HG03108 (cell line): Measurements from ENCODE around the gene PHACTR2.
"Not testable (repeated sequence)": the region's sequence is repeated elsewhere in the genome, so short reads cannot be mapped to it uniquely, and the experiment has no call there.

Experiments
- ATAC-seq: cut with Tn5 transposase; IDR thresholded peaks from one replicate; pipeline ENCODE4 v1.9.1; 2021; ENCODE audit warnings: moderate library complexity; ENCODE audit not compliant: unreplicated experiment

PHACTR2 gene

DNA sequence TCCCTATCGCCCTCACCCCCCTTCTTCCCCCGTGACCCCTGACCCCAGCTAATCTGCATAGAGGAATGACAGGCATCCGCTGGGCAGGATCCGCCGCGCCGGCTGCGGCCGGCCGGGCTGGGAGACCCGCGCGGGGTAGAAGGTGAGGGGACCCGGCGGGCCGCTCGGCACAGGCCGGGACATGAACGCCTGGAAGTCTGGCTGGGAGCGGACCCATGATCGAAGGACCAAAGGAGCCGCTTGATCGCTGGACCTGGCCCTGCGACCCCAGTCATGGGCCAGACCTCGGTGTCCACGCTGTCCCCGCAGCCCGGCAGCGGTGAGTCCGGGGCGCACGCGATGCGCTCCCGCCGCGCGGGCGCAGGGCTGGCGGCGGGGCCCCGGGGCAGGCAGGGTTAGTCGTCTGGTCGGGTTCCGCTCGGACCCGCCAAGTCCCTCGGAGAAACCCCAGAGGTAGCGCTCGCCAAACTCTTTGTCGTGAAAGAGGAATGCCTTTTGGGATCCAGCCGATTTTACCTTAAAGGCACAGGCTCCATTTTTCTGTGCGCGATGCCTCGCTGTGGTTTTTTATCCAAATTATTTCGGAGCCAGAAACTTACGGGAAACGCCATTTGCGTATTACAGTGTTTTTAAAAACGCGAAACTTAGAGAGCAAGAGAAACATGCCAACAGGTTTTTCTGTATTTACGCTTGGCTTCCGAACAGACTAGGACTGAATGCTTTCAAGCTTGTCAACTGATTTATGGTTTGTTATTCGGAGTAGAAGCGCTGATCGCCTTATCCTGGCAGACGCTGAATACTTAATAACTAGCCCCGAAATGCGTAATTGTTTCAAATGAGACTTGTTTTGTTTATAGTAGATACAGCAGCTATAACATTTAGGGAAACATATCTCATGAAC is at the start of gene PHACTR2:
Gene PHACTR2 (plus strand): TSS at position 75 of the 901 bp plus-strand sequence. CDS start 199 bp downstream, at position 274.
- ATAC-seq, result no peak

GRCh38 chr6:143629104-143630080 is 48.4 kb upstream of the PHACTR2 start:
- no peak for ATAC-seq

- not testable (repeated sequence) for ATAC-seq
Measured at GRCh38 chr6:143631196-143631595, 46.6 kb upstream of the PHACTR2 start.

DNA sequence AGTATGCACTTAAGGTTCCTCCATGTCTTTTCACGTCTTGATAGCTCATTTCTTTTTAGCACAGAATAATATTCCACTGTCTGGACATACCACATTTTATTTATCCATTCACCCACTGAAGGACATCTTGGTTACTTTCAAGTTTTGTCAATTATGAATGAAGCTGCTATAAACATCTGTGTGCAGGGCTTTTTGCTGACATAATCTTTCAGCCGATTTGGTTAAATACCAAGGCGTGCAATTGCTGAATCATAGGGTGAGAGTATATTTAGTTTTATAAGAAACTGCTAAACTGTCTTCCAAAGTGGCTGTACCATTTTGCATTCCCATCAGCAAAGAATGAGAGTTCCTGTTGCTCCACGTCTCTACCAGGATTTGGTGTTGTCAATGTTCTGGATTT is 44.9 kb upstream of the PHACTR2 start:
- ATAC-seq, result no peak

DNA sequence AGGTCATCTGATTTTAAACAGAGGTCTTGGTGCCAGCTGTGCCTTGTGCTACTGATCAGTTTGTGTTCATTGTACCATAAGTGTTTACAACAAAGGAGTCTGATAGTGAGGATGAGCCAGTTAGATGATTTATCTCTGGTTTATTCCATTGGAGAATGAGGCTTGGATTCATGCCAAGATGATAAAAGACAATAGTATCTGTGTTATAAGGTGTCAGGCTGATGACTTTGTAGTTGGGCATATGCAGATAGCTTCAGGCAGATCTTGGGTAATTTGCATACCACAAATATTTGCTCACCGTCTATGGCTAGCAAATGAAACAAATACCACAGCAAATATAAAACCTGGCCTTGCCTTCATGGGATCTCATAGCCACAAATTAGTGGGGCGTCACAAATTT is 43.3 kb upstream of the PHACTR2 start:
- ATAC-seq, result no peak

DNA sequence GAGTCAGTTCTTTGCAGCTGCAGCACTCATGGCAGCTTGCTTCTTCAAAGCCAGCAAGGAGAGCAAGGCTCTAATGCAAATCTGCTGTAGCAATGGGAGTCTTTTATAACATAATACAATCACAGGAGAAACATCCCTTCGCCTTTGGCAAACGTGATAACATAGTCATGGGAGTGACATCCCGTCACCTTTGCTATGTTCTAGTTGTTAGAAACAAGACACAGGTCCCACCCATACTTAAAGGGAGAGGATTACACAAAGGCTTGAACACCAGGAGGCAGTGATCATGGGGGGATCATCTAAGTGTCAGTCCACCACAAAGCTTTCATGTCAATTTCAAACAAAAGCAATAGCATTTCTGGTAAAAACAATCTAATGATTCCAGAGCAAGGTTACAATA is 40.1 kb upstream of the PHACTR2 start:
- ATAC-seq, result no peak

DNA sequence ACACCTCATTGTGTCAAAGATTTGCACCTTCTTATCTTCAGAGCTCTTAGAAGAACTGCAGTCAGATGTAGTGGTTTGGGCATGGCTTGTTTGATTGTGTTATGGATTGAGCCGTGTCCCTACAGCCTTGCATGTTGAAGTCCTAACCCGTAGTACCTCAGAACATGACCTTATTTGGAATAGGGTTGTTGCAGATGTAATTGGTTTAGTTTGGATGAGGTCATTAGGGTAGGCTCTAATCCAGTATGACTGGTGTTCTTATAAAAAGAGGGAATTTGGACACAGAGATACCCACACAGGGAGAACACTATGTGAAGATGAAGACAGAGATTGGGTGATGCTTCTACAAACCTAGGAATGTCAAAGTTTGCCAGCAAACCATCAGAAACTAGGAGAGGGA is 35.4 kb upstream of the PHACTR2 start:
- ATAC-seq, result no peak

DNA sequence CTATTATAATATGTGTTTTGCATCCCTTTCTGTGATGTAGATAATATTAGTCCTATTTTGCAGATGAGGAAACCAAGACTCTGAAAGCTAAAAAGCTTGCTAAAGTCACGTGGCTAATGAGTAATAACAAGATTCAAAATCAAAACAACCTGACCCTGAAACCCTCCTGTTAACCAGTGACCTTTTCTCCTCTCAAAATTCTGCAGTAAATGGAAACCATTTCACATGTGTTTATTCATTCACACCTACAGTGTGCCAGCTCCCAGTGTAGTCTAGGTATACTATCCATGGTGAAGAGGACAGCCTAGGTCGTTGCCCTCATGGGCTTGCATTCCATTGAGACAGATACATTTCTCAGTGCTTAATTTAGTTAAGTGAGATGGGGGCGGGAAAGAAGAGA is 30.6 kb upstream of the PHACTR2 start:
- ATAC-seq, result no peak

DNA sequence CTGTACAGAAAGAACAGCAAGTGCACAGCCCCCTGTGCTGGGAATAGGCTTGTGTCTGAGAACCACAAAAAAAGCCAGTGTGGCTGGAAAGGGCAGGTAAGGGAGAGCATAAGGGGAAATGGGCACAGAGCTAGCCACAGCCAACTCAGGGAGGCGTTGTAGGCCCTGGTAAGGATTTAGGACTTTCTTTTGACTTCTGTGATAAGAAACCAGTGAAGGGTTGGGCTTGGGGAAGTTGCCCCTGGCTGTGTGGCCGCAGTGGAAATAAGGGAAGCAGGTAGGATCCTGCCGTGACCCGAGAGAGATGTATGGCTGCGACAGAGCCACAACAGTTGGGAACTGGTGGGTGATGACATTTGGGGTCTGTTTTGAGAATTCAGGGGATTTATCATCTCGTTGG is 30.0 kb upstream of the PHACTR2 start:
- ATAC-seq, result no peak

DNA sequence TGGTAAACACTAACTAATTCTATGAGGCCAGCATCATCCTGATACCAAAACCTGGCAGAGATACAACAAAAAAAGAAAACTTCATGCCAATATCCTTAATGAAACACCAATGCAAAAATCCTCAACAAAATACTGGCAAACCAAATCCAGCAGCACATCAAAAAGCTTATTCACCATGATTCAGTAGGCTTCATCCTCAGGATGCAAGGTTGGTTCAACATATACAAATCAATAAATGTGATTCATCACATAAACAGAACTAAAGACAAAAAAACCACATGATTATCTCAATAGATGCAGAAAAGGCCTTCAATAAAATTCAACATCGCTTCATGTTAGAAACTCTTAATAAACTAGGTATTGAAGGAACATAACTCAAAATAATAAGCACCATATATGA is 28.4 kb upstream of the PHACTR2 start:
- not testable (repeated sequence) for ATAC-seq

DNA sequence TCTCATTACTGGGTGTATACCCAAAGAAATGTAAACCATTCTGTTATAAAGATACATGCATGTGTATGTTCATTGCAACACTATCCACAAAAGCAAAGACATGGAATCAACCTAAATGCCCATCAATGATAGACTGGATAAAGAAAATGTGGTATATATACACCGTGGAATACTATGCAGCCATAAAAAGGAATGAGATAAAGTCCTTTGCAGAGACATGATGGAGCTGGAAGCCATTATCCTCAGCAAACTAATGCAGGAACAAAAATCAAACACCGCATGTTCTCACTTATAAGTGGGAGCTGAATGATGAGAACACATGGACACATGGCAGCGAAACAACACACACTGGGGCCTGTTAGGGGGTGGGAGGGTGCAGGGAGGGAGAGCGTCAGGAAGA is 26.4 kb upstream of the PHACTR2 start:
- ATAC-seq, result not testable (repeated sequence)

DNA sequence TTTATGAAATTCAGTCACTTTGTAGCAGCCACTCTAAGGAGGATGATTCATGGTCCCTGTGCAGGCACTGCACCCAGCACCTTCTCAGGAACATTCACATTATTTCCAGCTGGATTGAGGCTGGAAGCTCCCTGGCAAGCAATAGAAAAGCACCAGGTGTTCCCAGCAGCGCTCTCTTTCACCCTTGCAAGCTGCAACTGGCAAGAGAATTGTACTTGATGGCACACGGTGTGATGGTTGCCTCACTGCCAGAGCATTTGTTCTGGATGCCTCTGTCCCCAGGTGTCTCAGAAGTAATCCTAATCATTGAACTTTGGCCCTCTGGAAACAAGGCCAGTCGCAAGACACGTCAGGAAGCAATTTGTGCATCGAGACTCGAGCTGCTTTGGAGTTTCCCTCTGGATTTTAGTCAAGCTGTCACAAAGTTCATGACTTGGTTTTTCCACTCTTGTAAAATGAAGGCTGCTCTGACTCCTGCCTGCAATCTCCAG is 24.9 kb upstream of the PHACTR2 start:
- ATAC-seq, result no peak

- ATAC-seq, result no peak
Measured at GRCh38 chr6:143655541-143655940, 22.2 kb upstream of the PHACTR2 start.

DNA sequence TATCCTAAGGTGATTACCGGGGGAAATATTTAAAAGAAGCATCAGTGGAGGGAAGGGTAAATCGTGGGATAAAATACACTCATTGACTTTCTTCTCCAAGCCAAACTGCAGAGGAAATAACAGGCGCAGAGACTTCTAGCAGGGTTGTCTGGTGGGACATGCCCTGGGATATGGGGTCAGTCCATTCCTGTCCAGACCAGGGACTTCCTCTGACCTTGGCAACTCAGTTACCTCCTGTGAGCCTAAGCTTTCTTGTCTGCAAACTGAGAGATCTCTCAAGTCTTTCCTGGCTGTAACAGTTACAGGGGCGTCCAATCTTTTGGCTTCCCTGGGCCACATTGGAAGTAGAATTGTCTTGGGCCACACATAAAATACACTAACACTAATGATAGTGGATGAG is 21.7 kb upstream of the PHACTR2 start:
- no peak for ATAC-seq

- no peak for ATAC-seq
Measured at GRCh38 chr6:143657809-143658208, 20.0 kb upstream of the PHACTR2 start.

GRCh38 chr6:143660170-143660569 is 17.6 kb upstream of the PHACTR2 start:
- not testable (repeated sequence) for ATAC-seq

GRCh38 chr6:143664171-143664570 is 13.6 kb upstream of the PHACTR2 start:
- no peak for ATAC-seq

- not testable (repeated sequence) for ATAC-seq
Measured at GRCh38 chr6:143666007-143666406, 11.8 kb upstream of the PHACTR2 start.

DNA sequence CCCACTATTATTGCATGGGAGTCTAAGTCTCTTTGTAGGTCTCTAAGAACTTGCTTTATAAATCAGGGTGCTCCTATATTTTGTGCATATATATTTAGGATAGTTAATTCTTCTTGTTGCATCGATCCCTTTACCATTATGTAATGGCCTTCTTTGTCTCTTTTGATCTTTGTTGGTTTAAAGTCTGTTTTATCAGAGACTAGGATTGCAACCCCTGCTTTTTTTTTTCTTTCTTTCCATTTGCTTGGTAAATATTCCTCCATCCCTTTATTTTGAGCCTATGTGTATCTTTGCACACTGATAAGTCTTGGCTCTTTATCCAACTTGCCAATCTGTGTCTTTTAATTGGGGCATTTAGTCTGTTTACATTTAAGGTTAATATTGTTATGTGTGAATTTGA is 8.3 kb upstream of the PHACTR2 start:
- ATAC-seq, result not testable (repeated sequence)

DNA sequence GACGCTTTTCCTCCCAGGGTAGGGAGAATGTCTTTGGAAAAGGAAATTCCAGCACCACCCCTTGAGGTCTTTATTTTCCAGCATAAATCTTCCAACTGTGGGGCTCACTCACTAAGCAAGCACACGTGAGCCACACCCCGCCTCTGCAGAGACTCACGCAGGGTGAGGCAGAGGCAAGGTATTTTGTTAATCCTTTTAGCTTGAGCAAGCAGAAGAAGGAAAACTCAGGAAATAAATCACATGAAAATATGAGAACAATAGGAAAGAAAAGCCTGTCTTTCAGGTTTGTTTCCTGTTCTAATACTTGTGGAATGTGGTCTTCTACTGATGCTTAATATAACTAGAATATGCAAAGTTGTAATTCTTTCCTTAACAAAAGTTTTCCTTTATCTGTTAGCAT is 4.1 kb upstream of the PHACTR2 start:
- ATAC-seq, result no peak
